Measurements from ENCODE around the gene ATG4B.

Gene ATG4B

DNA sequence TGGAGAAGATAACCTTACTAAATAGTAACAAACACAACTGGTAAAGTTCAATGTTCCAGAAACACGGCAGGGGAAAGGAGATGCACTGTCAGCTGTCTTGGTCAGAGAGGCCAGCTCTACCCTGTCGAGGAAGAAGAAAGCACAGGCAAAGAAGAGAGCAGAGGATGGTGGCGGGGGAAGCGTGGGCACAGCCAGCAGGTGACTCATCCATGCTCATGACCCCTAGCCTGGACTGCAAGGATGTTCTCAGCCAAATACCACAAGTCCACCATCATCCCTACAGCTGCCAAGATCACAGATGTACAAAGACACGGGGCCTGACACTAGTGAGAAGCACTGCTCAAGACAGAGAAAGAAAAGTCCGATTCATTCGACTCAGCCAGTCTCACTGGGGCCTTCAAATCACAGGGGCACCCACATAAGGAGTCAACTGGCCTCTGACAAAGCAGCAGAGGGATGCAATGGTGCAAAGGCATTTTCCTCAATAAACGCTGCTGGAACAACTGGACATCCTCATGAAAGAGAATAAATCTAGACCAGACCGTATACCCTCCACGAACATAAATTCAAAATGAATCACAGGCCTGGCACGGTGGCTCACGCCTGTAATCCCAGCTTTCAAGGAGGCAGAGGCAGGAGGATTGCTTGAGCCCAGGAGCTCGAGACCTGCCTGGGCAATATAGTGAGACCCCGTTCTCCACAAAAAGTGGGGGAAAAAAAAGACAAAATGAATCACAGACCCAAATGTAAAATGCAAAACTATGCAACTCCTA is 43.5 kb downstream of the ATG4B start:
- Mint-ChIP-seq H3K27ac (peak overlapping the region; percentile 44), H3K4me1 (peaks cover 18% of the 10 kb centered on the region), H3K27me3 (ENCODE audit: low read depth, poor library complexity) (no peaks in the 10 kb centered on the region), H3K36me3 (ENCODE audit: low read depth) (peaks cover 63% of the 10 kb centered on the region), H3K9me3 (no peaks in the 10 kb centered on the region), H3K4me3 (no peak overlapping the region)
- DNase-seq, result no peak
- TF ChIP-seq, protein P1, sequence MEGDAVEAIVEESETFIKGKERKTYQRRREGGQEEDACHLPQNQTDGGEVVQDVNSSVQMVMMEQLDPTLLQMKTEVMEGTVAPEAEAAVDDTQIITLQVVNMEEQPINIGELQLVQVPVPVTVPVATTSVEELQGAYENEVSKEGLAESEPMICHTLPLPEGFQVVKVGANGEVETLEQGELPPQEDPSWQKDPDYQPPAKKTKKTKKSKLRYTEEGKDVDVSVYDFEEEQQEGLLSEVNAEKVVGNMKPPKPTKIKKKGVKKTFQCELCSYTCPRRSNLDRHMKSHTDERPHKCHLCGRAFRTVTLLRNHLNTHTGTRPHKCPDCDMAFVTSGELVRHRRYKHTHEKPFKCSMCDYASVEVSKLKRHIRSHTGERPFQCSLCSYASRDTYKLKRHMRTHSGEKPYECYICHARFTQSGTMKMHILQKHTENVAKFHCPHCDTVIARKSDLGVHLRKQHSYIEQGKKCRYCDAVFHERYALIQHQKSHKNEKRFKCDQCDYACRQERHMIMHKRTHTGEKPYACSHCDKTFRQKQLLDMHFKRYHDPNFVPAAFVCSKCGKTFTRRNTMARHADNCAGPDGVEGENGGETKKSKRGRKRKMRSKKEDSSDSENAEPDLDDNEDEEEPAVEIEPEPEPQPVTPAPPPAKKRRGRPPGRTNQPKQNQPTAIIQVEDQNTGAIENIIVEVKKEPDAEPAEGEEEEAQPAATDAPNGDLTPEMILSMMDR (IDR thresholded peaks at IDR 0.05), result no peak

DNA sequence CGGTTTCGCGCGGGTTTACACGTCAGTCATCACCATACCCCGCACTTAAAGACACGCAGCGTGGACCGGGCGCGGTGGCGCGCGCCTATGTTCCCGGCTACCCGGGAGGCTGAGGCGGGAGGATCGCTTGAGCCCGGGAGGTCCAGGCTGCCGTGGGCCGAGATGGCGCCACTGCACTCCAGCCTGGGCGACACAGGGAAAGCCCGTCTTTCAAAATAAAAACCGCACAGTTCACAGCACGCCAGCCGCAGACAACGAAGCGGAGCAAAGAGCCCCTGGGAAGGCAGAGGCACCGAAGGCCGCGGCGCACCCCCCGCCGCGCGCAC is 48.8 kb downstream of the ATG4B start:
- no peaks in the 10 kb centered on the region for H3K27me3 Mint-ChIP-seq (ENCODE audit: low read depth, poor library complexity)
- peaks cover 37% of the 10 kb centered on the region for H3K4me1 Mint-ChIP-seq
- peak overlapping the region; percentile 94 for H3K4me3 Mint-ChIP-seq
- H3K9me3 Mint-ChIP-seq, result no peaks in the 10 kb centered on the region
- TF ChIP-seq, protein P1 (IDR thresholded peaks at IDR 0.05), result no peak
- no peak for DNase-seq
- peaks cover 44% of the 10 kb centered on the region for H3K36me3 Mint-ChIP-seq (ENCODE audit: low read depth)
- H3K27ac Mint-ChIP-seq, result no peak overlapping the region

DNA sequence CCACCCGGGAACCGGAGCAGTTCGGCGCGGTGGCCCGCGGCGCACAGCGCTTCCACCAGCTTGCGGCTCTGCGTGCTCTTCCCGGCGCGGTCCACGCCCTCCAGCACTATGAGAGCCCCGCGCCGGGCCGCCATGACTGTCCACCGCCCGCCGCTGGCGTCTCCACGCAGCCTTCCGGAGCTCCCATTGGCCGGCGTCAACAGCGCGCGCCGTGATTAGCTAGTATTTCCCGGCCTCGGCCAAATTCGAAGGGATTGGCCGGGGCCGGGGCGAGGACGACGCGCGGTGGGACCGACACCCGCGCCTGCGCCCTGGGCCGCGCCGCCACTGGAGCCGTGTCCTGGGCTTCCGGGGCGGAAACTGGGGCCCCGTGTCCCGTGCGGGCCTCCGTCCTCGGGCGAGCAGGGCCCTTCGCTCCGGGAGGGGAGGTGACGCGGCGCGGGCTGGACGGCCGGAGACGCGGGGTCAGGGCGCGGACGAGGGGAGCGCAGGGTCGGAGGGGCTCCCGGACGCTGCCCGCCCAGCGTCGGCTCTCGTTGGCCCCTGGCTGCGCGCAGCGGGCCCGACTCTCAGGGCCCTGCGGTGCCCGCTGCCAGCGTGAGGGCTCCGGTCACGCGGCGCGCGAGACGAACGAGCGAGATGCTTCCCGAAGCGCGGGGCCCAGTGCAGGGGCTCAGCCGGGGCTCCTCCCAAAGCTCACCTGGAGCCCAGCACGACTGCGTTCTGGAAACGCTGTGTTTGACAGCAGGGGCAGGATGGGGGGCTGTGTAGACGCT is 49.3 kb downstream of the ATG4B start, which contains the start of gene DTYMK:
DTYMK (minus strand) TSS at position 166 of the 776 bp plus-strand sequence; CDS start at position 134, 32 bp downstream.
- Mint-ChIP-seq H3K36me3 (ENCODE audit: low read depth) (peaks cover 38% of the 10 kb centered on the region), H3K27me3 (ENCODE audit: low read depth, poor library complexity) (no peaks in the 10 kb centered on the region), H3K27ac (peak within 1 kb of the TSS; percentile 95), H3K9me3 (no peaks in the 10 kb centered on the region), H3K4me1 (peaks cover 37% of the 10 kb centered on the region), H3K4me3 (peak within 1 kb of the TSS; percentile 94)
- DNase-seq, result peak; percentile 94
- TF ChIP-seq, protein P1 (IDR thresholded peaks at IDR 0.05), result no peak

DNA sequence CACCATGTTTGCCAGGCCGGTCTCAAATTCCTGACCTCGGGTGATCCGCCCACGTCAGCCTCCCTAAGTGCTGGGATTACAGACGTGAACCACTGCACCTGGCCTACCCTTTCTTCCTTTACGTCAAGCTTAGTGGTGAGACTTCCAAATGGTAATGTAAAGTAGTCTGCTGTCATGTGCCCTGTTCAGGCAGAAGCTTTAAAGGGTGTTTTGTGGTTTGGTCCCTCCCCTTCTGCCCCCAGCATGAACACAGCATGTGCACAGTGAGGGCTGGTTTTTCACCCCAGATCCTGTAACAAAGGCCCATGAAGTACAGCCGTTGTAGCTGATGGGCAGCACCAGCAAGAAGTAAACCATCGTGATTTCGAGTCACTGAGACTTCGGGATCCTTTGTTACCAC is 51.8 kb downstream of the ATG4B start:
- no peak overlapping the region for H3K27ac Mint-ChIP-seq
- TF ChIP-seq, protein P1 (IDR thresholded peaks at IDR 0.05), result no peak
- peaks cover 32% of the 10 kb centered on the region for H3K4me1 Mint-ChIP-seq
- H3K27me3 Mint-ChIP-seq (ENCODE audit: low read depth, poor library complexity), result no peaks in the 10 kb centered on the region
- H3K9me3 Mint-ChIP-seq, result no peaks in the 10 kb centered on the region
- DNase-seq, result no peak
- H3K4me3 Mint-ChIP-seq, result peak overlapping the region; percentile 25
- H3K36me3 Mint-ChIP-seq (ENCODE audit: low read depth), result peaks cover 32% of the 10 kb centered on the region

DNA sequence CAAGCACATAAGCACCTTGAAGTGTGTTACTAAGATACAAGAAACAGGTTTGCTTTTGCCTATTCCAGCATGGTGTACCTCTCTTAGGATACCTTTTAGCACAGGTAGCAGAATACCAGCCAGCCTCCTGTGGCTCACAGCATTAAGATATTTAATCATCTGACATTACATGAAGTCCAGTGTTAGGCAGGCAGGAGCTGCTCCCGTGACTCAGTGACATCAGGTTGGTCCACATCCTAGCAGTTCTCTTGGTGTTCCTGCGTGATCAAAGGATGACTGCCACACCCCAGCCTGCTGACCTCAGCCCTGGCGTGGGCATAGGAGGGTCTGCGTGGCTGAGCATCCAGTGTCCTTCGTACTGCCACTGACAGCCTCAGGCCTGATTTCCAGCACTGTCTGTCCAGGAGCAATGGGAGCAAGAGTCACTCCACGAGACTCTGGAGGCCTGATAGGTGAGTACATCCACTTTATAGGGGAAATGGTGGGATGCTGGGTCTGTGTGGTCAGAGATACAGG is 52.8 kb downstream of the ATG4B start:
- no peak overlapping the region for H3K27ac Mint-ChIP-seq
- TF ChIP-seq, protein P1 (IDR thresholded peaks at IDR 0.05), result no peak
- H3K36me3 Mint-ChIP-seq (ENCODE audit: low read depth), result peaks cover 31% of the 10 kb centered on the region
- no peaks in the 10 kb centered on the region for H3K27me3 Mint-ChIP-seq (ENCODE audit: low read depth, poor library complexity)
- DNase-seq, result no peak
- no peak overlapping the region for H3K4me3 Mint-ChIP-seq
- no peaks in the 10 kb centered on the region for H3K9me3 Mint-ChIP-seq
- peaks cover 26% of the 10 kb centered on the region for H3K4me1 Mint-ChIP-seq
